ENCODE results near the gene CYP1A1. TPM values are rescaled to one million over a fixed set of nuclear protein-coding genes. Genes with fewer than 3 reads are reported as not detected.

Gene CYP1A1
- total and polyA plus RNA-seq, 2 of the 13 experiments (the other 11 are each of a cell fraction or from before 2014, with no cell fraction given): 7.9 to 8.0 TPM

DNA sequence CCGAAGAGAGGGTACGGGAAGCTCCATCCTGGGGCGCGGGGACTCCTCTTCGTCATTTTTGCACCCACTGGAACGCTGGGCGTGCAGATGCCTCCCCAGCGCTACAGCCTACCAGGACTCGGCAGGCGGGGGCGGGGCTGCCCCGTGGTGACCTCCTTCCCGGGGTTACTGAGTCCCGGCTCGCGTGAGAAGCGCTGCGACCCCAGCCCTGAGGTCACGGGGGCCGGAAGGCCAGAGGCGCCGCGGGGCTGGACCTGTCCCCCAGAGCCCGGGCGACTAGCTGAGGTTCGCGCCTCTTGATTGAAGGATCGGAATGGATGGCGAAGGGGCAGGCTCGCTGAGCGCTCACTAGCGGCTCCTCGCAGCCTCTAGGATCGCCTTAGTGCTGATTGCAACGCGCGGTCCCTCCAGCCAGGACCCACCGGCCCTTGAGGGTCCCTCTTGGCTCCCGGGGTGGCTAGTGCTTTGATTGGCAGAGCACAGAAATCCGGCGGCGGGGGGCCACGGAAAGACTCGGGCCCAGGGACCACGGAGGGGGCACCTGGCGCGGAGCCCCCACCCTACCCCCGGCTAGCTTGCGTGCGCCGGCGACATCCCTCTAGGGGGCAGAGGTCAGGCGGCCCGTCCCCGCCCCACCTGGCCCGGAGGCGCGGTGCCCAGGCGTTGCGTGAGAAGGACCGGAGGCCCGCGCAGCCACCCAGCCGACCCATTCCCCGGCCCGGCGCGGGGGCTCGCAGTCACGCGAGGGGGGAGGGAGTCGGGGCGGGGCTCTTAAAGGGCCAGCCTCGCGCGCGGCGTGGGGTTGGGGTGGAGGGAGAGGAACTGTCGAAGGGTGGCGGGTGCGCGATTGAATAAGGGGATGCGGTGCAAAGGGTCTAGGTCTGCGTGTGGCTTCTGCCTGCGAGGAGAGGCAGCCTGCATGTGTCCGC lies 781 bp upstream of the CYP1A1 start (continued):
- TF ChIP-seq RBM39 (IDR thresholded peaks at IDR 0.05; ENCODE audit: low read depth, low read length, poor library complexity, severe bottlenecking) (peak; percentile 81), ZNF253 (CRISPR knock-in tag; IDR thresholded peaks at IDR 0.05; ENCODE audit: borderline replicate concordance) (no peak), PHF8 (CRISPR knock-in tag; IDR thresholded peaks at IDR 0.05) (peak; percentile 47; the same call in 1 of the 2 replicates), ZNF589 (CRISPR knock-in tag; conservative IDR thresholded peaks at IDR 0.05) (peak; percentile 59; the same call in 1 of the 2 replicates), TRIM24 (CRISPR knock-in tag; IDR thresholded peaks at IDR 0.05) (no peak), MTA3 (CRISPR knock-in tag; IDR thresholded peaks at IDR 0.05) (no peak), HNRNPK (IDR thresholded peaks at IDR 0.05; ENCODE audit: low read depth, low read length, poor library complexity, severe bottlenecking) (peak; percentile 89), CENPT (CRISPR knock-in tag; IDR thresholded peaks at IDR 0.05; ENCODE audit: low read depth) (no peak), NFKB2 (CRISPR knock-in tag; IDR thresholded peaks at IDR 0.05; ENCODE audit: borderline replicate concordance) (no peak), ZNF557 (CRISPR knock-in tag; IDR thresholded peaks at IDR 0.05) (no peak), GFI1 (CRISPR knock-in tag; IDR thresholded peaks at IDR 0.05; ENCODE audit: borderline replicate concordance) (peak; percentile 57; the same call in 1 of the 2 replicates), ZNF501 (CRISPR knock-in tag; IDR thresholded peaks at IDR 0.05) (peak; percentile 89), KDM2A (CRISPR knock-in tag; IDR thresholded peaks at IDR 0.05; ENCODE audit: borderline replicate concordance, low read depth) (peak; percentile 66; the same call in 1 of the 2 replicates), GABPB1 (CRISPR knock-in tag; IDR thresholded peaks at IDR 0.05) (peak; percentile 89), KLF13 (CRISPR knock-in tag; IDR thresholded peaks at IDR 0.05) (no peak), MTF2 (CRISPR knock-in tag; IDR thresholded peaks at IDR 0.05; ENCODE audit: borderline replicate concordance) (no peak)
- TF ChIP-seq, protein P1, sequence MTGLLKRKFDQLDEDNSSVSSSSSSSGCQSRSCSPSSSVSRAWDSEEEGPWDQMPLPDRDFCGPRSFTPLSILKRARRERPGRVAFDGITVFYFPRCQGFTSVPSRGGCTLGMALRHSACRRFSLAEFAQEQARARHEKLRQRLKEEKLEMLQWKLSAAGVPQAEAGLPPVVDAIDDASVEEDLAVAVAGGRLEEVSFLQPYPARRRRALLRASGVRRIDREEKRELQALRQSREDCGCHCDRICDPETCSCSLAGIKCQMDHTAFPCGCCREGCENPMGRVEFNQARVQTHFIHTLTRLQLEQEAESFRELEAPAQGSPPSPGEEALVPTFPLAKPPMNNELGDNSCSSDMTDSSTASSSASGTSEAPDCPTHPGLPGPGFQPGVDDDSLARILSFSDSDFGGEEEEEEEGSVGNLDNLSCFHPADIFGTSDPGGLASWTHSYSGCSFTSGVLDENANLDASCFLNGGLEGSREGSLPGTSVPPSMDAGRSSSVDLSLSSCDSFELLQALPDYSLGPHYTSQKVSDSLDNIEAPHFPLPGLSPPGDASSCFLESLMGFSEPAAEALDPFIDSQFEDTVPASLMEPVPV (CRISPR knock-in tag; IDR thresholded peaks at IDR 0.05): no peak; the same call in 1 of the 2 replicates
- TF ChIP-seq, protein P2, sequence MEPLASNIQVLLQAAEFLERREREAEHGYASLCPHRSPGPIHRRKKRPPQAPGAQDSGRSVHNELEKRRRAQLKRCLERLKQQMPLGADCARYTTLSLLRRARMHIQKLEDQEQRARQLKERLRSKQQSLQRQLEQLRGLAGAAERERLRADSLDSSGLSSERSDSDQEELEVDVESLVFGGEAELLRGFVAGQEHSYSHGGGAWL (CRISPR knock-in tag; IDR thresholded peaks at IDR 0.05): no peak; the same call in 1 of the 2 replicates
- TF ChIP-seq, protein P3, sequence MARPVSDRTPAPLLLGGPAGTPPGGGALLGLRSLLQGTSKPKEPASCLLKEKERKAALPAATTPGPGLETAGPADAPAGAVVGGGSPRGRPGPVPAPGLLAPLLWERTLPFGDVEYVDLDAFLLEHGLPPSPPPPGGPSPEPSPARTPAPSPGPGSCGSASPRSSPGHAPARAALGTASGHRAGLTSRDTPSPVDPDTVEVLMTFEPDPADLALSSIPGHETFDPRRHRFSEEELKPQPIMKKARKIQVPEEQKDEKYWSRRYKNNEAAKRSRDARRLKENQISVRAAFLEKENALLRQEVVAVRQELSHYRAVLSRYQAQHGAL (CRISPR knock-in tag; IDR thresholded peaks at IDR 0.05; ENCODE audit: not compliant biosample characterization): no peak
- TF ChIP-seq, protein P4, sequence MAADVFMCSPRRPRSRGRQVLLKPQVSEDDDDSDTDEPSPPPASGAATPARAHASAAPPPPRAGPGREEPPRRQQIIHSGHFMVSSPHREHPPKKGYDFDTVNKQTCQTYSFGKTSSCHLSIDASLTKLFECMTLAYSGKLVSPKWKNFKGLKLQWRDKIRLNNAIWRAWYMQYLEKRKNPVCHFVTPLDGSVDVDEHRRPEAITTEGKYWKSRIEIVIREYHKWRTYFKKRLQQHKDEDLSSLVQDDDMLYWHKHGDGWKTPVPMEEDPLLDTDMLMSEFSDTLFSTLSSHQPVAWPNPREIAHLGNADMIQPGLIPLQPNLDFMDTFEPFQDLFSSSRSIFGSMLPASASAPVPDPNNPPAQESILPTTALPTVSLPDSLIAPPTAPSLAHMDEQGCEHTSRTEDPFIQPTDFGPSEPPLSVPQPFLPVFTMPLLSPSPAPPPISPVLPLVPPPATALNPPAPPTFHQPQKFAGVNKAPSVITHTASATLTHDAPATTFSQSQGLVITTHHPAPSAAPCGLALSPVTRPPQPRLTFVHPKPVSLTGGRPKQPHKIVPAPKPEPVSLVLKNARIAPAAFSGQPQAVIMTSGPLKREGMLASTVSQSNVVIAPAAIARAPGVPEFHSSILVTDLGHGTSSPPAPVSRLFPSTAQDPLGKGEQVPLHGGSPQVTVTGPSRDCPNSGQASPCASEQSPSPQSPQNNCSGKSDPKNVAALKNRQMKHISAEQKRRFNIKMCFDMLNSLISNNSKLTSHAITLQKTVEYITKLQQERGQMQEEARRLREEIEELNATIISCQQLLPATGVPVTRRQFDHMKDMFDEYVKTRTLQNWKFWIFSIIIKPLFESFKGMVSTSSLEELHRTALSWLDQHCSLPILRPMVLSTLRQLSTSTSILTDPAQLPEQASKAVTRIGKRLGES (CRISPR knock-in tag; IDR thresholded peaks at IDR 0.05; ENCODE audit: borderline replicate concordance): no peak
